Central memory CD4-positive, alpha-beta T cell (primary cell): ENCODE measurements around the gene PGP.
"Not testable (repeated sequence)": the region's sequence is repeated elsewhere in the genome, so short reads cannot be mapped to it uniquely, and the experiment has no call there.

Experiments used
- DNase-seq: peaks from one replicate; pipeline ENCODE4 v3.0.0; 2022

PGP gene

DNA sequence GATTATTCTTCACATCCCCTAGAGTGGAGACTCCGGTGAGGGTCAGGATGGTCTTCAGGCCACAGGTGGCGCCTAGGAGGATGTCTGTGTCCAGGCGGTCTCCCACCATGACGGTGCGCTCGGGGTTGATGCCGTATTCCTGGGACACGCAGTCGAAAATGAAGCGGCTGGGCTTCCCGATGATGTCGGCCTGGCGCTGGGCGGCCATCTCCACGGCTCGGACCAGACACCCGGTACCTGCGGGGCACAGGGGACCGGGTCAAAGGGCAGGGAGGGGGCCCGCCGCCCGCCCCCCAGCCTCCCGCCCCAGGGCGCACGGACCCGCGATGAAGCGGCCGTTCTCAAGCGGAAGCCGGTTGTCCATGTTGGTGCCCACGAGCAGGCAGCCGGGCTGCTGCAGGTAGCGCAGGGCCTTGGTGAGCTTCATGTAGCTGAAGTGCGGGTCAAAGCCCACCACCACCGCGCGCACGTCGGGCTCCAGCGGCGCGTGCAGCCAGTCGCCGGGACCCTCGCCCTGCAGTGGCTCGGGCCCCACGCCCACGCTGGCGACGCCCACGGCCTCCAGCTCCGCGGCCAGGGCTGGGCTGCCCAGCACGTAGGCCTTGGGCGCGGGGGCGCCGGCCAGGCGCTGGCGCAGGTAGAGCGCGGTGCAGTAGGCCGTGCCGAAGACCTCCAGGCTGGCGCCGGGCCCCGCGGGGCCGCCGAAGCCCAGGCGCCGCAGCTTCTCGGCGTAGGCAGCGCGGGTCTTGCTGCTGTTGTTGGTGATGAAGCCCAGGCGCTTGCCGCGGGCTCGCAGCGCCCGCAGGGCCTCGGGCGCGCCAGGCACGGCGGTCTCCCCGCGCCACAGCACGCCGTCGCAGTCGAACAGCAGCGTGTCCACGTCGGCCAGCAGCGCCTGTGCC, 572 bp downstream of the PGP start:
- DNase-seq, result no peak

DNA sequence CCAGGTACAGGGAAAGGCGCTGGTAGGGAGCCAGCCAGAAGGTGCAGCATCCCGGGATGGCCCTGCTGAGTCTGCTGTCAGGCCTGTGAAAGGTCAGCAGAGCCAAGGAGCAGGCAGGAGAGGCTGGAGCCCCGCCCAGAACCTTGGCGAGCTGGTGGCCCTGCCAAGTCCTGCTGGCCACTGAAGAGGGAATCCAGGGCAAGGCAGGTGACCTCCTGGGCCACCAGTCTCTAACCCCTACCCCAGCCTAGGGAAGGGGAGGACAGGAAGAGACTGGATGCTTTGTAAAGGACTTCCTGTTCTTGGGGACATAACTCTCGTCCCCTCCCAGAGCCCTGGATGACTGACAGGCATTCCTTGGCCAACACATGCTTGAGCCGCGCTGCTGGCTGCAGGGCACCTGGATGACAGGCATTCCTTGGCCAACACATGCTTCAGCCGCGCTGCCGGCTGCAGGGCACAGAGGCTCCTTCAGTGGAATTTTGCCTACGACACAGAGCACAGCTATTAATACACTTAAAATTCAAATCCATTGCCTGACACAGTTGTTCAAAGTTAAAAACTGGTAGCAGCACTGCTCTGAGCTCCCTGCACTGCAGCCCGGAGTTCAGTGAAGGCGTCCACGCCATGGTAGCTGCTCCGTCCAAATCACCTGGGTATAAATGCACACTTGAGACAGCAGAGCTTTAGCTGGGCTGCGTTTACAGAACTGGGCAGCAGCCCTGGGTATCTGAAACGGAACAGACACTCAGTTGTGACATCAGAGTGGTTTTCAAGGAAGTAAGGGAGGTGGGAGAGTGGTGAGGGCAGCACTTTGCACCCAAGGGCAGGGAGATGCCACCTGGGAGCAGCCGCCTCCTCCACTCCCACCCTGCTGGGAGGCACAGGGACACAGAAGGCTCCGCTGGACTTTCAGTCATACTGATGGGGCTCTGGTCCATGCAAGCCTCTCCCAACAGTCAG, 2.0 kb downstream of the PGP start:
- no peak for DNase-seq

- no peak for DNase-seq
Measured at GRCh38 chr16:2211923-2212347, 2.7 kb downstream of the PGP start.

DNA sequence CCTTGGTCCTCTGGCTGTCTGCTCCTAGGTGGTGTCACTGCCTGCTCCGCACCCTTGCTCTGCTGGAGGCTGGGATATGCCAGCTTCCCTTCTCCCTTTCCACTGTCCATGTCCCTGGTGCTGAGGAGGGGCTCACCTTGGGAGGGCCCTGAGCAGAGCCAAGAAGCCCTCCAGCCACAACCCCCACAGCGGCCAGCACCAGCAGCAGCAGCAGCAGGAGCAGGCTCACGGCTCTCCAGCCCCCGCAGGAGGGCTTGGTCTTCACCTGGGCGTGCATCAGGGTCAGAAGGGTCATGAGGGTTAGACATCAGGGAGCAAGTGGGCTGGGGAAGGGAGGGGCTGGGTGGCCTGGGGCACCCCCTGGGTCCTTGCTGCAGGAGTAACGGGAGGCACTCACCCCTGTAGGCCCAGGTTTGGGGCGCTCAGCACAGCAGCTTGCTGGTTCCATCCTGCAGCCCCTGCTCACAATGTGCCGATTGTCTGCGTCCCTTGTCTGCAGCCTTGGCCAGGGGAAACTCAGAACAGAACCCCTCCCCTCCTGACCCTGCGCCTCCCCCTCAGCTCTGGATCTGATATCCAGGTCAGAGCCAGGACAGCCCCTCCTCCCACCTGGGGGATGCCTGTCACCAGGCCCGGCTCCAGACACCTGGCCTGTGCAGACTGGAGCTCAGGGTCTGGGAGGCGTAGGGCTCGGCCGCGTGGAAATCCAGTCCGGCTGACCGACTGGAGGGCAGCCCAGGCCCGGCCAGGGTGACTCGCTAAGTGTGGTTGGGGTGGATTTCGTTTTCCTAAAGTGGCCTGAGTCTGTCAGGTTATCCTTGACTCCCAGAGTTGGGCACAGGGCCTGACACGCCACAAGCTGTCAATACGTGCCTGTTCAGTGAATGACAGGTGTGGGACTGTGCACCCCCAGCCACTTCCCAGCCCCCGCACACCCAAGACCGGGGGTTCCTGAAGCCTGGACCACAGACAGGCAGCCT, 4.0 kb downstream of the PGP start, which contains the start of gene BRICD5:
Gene BRICD5, minus strand, starts transcription at position 478 of the 980 bp plus-strand sequence. Its CDS starts 30 bp downstream, at position 448.
- DNase-seq, result no peak

GRCh38 chr16:2210009-2210332, 4.7 kb downstream of the PGP start:
- no peak for DNase-seq

- no peak for DNase-seq
Measured at GRCh38 chr16:2209258-2210008, 5.2 kb downstream of the PGP start.

DNA sequence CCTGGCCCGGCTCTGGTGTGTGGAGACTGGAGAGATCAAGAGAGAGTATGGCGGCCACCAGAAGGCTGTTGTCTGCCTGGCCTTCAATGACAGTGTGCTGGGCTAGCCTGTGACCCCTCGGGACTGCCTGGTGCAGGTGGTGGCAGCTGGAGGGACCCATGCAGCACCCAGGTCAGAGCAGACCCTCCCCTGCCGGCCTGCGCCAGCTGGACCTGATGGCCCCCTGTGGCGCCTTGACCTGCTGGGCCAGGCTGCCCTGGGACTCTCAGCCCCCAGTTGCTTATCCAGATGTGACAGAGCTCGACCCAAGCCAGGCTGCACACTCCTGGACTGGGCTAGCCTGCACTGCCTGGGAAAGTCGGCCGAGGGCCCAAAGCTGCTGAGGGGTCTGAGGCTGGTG, 5.9 kb downstream of the PGP start:
- no peak for DNase-seq

DNA sequence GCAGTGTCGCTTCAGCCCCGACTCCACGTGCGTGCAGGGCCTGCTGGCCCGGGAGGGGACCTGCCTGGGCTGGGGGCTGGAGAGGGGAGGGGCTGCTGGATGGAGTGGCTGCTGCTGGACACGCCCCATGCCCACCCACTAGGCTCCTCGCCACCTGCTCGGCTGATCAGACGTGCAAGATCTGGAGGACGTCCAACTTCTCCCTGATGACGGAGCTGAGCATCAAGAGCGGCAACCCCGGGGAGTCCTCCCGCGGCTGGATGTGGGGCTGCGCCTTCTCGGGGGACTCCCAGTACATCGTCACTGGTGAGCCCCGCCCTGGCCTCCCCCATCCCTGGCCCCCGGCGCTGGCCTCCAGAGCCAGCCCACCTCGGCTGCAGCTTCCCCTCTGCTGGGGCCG, 6.3 kb downstream of the PGP start:
- no peak for DNase-seq

GRCh38 chr16:2207872-2208271, 6.8 kb downstream of the PGP start:
- no peak for DNase-seq

DNA sequence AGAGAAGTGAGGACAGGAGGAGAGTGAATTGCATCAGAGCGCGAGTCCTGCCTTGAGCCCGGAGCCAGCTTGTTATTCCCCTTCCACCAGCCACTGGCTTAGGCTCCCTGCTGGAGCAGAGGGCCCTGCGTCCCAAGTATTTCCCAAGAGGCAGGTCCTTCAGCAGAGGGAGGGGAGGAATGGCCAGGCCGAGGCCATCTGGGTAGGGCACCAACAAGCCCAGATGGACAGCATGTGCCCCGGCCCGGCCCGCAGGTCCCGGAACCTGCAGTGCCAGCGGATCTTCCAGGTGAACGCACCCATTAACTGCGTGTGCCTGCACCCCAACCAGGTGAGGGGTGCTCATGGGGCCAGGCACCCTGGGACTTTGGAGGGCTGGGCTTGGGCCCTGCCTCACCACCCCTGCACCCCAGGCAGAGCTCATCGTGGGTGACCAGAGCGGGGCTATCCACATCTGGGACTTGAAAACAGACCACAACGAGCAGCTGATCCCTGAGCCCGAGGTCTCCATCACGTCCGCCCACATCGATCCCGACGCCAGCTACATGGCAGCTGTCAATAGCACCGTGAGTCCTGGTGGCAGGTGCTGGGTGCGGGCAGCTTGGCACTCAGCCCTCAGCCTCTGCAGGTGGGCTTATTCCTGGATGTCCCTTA, 7.7 kb downstream of the PGP start:
- no peak for DNase-seq

DNA sequence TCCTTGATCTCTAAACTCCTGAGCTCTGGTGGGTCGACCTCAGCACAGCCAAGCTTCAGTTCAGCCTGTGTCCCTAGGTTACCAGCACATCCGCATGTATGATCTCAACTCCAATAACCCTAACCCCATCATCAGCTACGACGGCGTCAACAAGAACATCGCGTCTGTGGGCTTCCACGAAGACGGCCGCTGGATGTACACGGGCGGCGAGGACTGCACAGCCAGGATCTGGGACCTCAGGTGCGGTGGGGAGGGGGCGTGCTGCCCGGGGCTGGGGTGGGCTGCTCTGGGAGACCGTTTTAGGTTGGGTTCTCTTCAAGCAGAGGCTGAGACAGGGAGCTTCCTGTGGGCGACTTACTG, 8.2 kb downstream of the PGP start:
- DNase-seq, result no peak

- no peak for DNase-seq
Measured at GRCh38 chr16:2205967-2206313, 8.7 kb downstream of the PGP start.

DNA sequence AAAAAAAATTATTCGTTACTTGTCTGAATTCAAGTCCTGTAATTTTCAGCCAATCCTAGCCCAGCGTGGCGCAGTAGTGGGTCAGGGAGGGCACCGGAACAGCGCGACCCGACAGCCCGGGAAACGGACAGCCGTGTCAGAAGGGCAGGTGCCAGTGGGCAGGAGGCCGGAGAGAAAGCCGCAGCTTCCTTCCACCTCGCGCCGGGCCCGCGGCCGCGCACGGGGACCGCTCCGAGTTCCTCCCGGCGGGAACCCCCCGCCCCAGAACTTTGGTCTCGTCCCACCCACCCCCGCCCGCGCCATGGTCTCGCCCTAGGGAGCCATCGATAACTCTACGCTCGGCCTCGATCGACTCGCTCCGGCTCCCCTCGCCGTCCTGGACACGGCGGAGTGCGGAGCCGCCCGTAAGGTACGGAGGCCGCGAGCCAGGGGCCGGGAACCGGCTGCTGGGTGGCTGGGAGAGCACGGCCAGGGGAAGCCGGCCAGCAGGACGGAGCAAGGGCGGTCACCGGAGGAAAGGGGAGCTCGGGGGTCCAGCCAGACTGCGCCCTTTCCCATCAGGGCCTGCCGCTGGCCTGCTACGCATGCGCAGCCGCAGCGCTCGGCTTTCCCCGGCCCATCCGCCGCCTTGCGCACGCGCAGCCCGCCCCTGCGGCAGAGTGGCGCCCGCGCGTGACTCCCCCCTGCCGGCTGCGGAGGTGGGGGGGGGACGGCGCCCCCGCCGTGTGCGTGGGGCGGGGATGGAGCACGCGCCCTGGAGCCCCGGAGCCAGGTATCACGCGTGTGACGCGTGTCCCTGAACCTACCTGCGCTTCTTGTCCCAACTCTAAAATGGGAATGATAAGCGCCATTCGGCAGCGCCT, 9.3 kb downstream of the PGP start, which contains the start of gene MLST8:
Gene MLST8, plus strand, starts transcription at position 351 of the 863 bp plus-strand sequence. CDS start 632 bp downstream, outside the sequence.
- DNase-seq, result peak; percentile 96

DNA sequence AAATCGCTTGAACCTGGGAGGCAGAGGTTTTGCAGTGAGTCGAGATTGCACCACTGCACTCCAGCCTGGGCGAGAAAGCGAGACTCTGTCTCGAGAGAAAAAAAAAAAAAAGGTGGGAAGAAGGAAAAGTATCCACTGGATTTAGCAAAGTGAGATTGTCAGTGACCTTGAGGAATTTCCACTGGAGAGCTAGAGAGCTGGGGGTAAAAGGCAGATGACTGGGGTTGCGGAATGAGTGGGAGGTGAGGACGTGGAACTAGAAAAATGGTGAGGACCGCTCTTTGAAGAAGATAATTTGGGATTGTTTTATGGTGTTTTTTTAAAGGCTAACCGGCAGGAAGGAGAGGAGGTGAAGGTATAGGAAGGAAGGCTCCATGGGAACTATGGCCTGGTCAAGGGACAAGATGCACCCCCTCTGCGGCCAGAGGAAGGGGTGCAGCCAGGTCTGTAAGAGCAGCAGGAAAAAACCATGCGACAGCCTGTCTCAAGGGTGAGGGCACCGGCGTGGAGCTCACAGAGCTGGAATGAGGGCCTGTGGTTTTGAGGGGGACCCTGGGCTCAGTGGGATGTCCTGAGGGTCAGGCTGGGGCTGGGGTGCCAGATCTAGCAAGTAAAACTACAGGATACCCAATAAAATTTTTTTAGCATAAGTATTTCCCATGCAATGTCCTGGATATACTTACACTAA, 10.1 kb downstream of the PGP start:
- DNase-seq, result no peak

GRCh38 chr16:2203119-2203688, 11.4 kb downstream of the PGP start:
- DNase-seq, result not testable (repeated sequence)

DNA sequence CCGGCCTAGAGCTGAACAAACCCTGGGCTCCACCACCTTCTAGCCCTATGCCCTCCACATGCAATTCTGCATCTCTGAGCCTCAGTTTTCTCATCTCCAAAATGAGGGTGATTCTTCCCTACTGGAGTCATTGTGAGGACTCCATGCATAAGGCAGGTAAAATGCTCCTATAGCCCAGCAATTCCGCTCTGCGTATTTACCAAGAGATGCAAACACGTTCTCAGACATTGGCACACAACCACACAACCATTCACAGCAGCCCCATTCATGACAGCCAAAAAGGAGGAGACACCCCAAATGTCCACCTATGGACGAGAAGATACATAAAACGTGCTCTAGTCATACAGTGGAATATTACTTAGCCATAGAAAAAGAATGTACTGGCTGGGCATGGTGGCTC, 14.3 kb downstream of the PGP start:
- DNase-seq, result no peak

DNA sequence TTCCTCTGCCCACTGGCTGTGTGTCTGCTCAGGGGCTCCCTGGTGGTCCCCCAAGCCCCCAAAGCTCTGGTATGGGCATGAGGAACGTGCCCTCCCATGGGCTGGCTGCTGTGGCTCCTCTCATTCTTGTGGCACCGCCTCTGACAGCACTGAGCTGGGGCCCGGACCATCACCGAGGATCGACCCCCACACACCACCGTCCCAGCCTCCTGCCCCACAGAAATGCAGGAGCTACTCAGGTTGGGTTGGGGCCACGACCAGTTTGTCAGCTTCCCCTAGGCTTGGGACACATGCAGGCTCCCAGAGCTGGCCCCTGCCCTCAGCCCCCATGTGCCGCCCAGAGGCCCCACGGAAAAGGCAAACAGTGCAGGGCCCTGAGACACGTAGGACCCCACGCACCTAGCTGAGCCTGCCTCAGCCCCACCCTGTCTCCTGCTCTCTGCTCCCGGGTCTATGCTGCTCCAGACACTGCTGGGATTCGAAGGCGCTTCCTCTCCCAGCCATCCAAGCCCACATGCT, 15.0 kb downstream of the PGP start:
- no peak for DNase-seq

- DNase-seq, result no peak
Measured at GRCh38 chr16:2199095-2199494, 15.5 kb downstream of the PGP start.

DNA sequence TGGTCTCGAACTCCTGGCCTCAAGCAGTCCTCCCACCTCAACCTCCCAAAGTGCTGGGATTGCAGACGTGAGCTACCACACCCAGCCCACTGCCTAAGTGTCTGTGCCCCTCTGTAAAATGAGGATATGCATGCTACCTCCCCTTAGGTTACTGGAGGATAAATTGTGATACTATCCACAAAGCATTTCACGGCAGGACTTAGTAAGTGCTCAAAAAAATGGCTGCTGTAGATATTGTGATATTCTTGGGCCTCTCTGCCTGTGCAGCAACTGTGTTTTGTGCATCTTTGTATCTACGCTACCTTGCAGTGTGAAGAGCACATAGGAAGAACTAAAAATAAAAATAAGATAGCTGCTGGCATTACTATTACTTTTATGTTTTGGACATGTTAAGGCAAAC, 16.4 kb downstream of the PGP start:
- DNase-seq, result no peak
